ENCODE results near the gene POLR3E.
"Not testable (repeated sequence)": the region's sequence is repeated elsewhere in the genome, so short reads cannot be mapped to it uniquely, and the experiment has no call there.

Gene POLR3E

DNA sequence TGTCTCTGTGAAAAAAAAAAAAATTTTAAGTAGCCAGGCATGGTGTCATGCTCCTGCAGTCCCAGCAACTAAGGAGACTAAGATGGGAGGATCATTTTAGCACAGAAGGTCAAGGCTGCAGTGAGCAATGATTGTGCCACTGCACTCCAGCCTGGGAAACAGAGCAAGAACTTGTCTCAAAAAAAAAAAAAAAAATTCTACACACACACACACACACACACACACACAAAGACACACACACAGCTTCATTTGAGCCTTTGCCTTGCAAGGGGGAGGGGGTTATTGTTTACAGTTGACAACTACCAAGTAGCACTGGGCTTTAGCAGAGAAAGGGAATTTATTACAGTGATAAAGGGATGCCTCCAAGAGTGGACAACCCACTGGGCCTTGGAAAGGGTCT lies 4.9 kb upstream of the POLR3E start:
- no peak for DNase-seq

DNA sequence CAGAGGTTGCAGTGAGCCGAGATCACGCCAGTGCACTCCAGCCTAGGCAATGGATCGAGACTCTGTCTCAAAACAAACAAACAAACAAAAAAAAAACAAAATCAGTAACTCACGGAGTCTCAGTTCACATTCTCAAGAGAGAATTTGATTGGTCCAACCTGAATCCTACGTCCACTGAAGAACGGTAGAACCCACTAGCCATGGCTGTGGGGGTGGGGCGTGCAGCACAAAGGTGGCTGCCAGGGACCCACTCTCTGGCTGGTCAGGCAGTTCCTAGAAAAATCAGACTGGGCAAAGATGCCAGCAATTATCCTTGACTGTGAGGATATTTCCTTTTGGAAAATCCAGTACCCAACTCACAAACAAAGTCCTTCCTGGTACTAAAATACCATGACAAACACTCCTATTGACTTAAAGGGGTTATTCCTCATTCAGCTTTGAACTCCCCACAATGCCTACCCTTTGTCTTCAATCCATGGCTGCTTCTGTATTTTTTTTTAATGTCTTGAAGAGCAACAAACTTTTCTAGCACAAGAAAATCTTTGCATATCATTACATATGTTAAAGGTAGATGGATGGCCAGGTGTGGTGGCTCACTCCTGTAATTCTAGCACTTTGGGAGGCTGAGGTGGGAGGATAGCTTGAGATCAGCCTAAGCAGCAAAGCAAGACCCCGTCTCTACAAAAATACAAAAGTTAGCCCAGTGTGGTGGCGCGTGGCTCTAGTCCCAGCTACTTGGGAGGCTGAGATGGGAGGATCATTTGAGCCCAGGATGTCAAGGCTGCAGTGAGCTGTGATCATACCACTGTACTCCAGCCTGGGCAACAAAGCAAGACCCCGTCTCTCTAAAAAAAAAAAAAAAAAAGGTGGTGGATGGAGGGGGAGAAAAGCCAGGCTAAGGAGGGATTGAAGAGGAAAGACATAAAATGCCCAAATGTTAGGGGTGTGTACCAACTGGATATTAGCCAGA lies 3.8 kb upstream of the POLR3E start:
- DNase-seq = no peak

DNA sequence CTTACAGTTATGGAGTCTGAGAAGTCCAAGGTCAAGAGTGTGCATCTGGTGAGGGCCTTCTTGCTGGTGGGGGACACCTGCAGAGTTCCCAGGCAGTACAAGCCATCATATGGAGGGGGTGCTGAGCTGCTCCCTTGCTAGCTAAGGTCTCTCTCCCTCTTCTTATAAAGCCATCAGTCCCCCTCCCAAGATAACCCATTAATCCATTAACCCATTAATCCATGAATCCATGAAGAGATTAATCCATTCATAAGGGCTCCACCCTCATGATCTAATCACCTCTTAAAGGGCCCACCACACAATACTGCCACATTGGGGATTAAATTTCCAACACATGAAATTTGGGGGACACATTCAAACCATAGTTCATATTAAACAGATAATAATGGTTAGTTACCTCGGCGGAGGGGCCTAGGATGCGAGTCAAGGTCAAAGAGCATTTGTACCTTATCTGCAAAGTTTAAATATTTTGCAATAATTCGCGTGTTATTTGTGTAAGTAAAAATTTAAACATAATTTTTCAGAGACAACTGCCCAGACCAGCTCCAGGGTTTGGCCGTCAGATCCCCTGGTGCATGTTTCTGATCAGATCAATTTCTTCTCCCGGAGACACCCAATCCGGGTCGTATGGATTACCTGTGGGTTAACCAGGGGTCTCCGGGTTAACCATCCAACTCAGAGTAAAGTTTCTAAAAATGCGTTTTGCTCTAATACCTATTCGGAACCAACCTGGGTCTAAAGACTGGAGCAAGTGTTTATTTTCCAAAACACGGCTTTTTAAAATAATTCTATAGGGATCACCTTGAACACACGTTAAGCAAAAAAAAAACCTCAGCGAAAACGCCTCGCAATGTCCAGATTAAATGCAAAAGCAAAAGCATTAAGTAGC lies 740 bp upstream of the POLR3E start:
- DNase-seq = no peak

DNA sequence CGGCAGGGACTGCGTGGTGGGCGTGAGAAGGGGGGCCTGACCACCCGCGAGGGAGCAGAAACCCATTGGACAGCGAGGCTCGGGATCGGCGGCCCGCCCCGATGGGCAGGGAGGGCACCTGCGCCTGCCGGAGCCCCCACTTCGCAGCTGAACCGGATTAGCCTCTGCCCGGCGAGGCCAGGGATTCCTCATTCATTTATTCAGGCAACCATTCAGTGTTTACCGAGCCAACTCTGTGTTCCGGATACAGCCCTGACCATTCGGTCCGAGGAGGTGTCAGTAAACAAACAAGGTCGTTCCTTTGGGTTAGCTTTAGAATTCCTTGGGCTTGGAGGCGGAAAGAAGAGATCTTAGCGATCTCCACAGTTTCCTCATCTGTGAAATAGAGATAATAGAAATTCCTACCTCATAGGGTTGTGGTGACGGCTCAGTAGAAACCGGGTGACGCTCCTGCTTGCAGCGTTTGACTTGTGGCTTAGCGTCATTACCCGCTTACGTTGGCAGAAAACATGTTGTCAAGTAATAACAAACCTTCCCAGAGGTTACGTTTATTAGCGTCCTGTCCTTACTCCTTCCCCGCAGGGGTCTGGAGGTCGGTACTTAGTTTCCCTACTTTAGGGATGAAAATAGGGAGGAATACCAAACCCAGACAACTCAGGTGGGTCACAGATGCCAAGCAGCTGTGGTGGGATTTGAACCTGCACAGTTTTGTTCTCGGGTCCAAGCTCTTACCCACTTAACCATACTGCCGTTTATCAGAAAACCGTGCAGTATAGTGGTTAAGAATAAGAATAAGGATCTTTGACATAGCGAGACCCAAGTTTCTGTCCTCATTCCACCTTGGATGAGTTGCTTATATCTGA lies 893 bp downstream of the POLR3E start:
- DNase-seq = peak; percentile 84 to 85

DNA sequence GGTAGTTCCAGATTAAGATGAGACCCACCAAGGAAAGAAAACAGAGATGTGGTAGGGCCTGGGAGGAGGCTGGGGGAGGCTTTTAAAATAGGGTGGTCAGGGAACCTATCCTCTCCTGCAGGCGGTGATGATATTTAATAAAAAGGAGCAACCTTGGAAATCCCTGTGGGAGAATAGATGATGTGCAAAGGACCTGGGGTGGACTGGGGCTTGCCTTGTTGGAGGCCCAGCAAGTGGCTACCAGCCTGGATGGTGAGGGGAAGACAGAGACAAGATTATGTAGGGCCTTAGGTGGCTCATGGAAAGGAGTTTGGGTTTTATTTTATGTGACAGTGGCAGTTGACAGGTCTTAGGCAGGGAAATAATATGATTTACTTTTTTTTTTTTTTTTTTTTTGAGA lies 1.8 kb downstream of the POLR3E start:
- no peak for DNase-seq

DNA sequence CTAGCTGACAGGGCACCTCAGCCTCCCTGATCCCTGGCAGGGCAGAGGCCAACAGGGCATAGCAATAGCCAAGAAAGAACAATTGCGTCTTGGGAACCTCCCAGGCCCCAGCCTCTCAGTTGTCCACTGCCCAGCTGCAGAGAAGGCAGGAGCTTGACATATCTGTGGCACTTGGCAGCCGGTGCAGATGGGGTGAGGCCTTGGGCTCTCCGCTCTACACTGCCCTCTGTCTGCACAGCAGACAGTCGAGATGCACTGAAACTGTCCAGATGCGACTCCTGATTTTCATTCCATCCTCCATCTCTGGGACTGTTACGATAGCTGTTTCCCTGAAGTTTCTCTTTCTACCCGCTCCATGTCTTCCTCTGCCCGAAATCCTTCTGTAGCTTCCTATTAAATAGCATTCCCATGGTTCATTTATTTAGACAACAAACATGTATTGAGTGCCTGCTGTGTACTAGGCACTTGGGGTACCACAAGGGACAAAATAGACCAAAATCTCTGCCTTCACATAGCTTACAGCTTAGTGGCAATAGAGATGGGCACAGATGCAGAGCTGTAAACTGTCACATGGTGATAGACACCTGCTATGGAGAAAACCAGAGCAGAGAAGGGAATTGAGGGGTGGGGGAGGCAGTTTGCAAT lies 3.3 kb downstream of the POLR3E start:
- DNase-seq = peak; percentile 26 to 46

DNA sequence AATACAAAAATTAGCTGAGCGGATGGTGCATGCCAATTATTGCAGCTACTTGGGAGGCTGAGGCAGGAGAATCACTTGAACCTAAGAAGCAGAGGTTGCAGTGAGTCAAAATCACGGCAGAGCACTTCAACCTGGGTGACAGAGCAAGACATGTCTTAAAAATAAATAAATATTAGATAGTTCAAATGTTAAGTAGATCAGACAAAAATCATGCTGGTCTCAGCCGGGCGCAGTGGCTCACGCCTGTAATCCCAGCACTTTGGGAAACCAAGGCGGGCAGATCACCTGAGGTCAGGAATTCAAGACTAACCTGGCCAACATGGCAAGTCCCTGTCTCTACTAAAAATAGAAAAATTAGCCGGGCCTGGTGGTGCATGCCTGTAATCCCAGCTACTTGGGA lies 4.2 kb downstream of the POLR3E start:
- DNase-seq = not testable (repeated sequence)

DNA sequence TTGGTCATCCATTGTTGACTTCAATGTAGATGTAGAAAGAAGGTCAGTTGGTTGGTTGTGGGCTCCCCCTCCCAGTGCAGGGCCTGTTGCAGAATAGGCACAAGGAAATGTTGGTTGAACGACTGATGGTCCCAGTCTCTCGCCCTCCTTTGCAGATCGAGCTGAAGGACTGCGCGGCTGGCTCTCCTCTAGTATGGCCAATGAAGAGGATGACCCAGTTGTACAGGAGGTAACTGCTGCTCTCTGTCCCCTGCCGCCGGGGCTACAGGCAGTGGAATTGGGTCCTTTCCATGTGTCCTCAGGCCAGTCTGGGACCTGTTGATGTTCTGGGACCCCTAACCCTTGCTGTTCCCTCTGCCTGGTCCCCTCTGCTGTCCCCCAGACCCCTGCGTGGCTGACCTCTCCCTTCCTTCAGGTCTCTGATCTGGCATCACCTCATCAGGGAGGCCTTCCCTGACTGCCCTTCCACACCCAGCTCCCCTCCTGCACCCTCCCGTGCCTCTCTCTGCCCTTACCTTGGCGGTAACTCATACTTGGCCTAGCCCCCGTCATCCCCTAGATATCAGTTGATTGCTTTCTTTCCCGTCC lies 5.7 kb downstream of the POLR3E start:
- DNase-seq = no peak

DNA sequence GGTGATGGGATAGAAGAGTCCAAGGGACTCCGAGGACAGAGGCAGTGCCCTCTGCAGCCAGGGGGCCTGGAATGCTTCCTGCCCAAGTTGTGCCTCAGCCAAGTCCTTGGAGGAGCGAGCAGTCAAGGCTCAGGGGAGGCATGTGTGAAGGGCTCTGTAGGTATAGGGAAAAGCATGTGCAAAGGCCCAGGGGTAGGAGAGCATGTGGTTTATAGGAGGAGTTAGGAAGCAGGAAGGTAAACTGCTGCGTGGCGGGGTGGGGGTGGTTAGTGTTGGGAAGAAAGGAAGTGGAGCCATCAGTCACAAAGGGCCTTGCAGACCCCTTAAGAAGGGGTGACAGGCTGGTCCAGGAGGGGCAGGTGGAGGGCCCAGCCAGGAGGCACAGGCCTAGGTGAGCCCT lies 7.2 kb downstream of the POLR3E start:
- DNase-seq = no peak

DNA sequence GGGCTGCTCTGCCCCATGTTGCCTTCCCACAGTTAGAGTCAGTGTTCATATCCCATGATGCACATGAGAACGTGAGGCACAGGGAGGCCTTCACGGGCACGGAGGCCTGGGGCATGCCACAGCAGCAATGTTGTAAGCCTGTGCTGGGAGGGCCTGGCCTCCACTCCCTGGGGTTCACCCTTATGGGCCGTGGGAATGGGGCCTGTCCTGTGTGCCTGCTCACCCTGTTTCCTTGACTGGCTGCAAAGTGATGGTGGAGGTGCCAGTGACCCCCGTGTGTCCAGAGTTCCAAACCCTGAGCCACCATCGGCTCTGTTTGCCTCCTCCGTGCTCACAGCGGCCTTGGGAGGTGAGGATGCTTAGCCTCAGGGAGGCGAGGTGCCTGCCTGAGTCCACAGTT lies 9.6 kb downstream of the POLR3E start:
- no peak for DNase-seq

DNA sequence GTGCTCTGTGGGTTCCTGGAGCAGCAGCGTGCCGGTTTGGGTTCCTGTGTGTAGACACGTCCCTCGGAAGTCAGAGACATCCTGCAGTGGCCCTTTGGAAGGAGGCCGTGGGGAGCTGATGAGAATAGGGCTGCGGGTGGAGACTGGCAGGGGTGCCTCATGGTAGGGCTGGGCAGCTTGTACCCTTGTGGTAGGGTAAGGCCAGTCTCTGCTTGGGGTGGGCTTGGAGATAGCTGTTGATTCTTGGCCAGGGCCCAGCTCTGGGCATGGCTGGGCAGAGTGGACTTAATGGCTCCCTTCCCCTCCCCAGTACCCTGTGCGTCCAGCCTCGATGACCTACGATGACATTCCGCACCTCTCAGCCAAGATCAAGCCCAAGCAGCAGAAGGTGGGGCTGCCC lies 10.6 kb downstream of the POLR3E start:
- no peak for DNase-seq

DNA sequence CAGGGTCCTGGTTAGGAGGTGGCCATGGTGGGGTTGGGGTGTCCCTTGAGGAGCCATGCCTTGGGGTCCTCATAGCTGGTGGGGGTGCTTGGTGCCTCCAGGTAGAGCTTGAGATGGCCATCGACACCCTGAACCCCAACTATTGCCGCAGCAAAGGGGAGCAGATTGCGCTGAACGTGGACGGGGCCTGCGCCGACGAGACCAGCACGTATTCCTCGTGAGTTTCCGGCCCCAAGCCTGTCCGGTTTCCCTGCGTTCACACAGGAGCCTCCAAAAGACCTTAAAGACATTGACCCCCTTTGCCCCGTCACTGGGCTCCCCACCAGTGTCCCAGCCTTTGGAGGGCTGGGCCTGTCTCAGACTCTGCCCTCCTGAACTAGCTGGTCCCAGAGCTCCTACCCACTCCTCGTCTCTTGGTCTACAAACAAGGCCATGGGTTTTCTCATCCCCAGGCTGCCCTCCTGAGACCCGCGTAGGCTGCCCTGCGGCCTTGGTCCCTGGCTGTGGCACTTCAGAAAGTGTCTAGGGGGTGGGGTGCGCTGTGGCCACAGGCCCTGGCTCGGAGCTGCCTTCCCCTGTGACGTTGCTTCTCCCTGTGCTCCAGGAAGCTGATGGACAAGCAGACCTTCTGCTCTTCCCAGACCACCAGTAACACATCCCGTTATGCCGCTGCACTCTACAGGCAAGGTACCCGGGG lies 11.8 kb downstream of the POLR3E start:
- DNase-seq = no peak

DNA sequence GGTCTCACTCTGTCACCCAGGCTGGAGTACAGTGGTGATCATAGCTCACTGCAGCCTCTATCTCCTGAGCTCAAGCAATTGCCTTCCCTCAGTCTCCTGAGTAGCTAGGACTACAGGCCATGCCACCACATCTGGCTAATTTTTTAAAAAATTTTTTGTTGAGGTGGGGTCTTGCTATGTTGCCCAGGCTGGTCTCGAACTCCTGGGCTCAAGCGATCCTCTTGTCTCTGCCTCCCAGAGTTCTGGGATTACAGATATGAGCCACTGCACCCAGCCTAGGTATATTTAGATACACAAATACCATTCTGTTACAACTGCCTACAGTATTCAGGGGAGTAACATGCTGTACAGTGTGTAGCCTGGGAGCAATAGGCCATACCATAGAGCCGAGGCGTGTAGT lies 14.3 kb downstream of the POLR3E start:
- DNase-seq = no peak

DNA sequence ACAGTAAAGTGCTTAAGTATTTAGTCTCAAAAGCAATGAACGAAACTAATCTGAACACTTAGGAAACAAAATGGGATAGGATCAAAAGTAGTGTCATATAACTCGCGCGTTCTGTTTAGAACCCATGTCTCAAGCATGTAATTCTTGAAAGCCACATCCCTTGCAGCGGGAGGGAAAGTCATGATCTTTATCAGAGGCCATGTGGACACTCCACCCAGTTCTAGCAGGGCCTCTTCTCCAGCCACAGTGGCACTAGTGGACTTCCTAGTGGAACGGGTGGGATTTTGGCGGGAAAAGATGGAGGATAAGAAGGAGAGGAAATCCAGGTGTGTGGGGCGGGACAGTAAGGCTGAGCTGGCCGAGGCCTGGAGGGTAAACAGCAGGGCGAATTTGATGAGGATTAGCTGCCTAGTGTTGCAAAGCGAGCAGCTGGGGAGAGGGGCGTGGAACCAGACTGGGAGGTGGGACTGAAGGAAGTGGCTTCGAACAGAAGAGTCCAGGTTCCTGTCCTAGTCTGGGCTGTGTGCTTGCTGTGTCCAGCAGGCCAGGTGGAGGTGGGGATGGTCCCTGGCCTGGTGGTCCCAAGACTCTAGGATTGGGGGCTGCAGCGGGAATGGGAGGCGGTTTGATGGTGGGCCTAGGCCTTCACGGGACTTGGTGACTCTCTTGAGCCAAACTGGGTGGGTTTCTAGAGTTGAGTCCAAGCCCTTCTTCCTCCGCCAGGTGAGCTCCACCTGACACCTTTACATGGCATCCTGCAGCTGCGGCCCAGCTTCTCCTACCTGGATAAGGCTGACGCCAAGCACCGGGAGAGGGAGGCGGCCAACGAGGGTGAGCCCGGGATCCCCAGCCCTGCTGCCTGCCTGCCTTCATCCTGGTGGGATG lies 15.9 kb downstream of the POLR3E start:
- DNase-seq = no peak

DNA sequence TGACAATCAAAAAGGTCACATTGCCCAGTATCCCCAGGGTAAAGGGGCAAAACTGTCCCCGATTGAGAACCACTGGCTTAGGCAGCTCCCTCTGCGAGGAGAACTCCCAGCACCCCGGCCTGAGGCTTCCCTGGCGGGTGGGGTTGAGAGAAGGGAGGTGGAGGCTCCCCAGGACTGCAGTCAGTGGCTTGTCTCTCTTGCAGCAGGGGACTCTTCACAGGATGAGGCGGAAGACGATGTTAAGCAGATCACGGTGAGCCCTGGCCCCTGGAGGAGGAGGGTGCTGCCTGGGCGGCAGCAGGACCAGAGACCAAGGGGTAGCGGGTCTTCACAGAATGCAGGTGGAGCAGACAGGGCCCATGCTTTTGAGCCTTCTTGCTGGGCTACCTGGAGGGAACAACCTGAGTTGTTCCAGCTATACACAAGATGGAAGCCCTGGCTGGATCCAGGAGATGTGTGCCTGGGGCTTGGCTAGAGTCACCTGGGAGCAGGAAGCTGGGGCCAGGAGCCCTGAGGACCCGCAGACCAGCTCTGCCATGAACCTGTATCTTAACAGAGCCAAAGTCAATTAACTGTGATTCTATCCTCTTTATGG lies 16.8 kb downstream of the POLR3E start:
- no peak for DNase-seq

DNA sequence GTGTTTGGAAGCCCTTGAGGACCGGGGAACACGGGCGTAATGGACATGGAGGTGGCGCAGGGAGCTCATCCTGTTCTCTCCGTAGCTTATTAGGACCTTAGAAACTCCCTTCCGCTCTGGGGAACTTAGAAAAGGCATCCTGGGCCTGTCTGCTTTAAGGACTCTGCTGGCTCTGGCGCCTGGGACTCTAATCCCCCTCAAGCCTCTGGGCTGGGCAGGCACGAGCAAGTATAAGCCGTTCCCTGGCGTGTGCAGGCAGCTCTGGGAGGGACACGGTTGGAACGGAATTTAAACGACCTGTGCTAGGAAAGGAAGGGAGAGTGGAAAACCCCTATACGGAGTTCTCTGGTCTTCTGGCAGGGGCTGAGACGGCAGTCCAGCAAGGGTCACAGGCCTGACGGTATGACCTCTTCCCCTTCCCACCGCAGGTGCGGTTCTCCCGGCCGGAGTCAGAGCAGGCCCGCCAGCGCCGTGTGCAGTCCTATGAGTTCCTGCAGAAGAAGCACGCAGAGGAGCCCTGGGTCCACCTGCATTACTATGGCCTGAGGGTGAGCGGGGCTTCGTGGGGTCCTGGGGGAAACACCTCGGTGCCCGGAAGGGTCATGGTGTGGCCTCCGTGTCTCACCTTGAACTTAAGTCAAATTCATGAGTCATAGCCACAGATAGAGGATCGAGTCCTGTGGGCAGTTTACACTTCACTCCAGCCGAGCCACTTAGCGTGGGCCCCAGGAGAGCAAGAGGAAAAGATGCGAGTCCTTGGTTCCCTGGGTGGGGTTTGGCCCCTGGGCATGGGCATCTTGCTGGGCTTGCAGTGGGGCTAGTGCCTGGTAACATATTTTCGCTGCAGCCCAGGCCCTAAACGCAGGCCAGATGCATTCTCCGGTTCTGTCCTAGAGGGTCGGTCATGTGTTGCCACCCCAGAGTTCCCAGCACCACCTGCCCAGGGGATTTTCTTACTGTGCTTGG lies 17.7 kb downstream of the POLR3E start:
- DNase-seq = no peak

DNA sequence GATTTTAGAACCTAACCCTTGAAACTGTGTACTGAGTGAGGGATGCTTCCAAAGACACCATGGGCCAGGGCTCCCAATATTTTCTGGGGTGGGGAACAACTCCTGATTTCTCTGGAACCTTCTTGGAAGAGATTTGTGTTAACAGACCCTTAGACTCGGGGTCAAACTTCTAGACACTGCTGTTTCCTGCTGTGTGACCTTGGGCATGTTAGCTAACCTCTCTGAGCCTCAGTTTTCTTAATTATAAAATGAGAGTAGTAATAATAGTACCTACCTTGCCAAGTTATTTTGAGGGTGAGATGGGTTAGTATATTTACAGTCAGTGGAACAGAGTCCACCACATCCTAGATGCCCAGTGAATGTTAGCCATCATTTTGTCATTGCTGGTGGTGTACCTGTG lies 18.8 kb downstream of the POLR3E start:
- DNase-seq = no peak

DNA sequence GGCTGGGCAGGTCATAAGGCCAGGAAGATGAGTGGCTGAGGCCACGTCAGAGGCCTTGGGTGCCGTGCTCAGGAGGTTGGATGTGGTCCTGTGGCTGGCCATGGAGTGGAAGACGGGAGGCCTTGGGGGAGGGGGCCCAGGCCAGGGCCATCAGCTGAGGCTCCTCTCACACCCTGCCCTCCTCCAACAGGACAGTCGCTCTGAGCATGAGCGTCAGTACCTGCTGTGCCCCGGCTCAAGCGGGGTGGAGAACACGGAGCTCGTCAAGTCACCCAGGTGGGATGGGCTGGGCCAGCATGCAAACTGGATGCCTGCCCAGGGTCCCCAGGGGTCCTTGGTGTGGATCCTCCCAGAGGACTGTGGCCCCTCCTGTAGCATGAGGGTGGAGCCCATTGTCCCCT lies 19.2 kb downstream of the POLR3E start:
- no peak for DNase-seq

Data from inflammatory macrophage (primary cell).